OCI-LY7 (cell line): Measurements from ENCODE around the gene ANGPTL8. TPM values are rescaled to one million over a fixed set of nuclear protein-coding genes. Genes with fewer than 3 reads are reported as not detected.

ENCODE experiments used
- BruUV-seq: library from RNA; stranded (reverse); fragments of 400-500 nt; replicated peaks from 2 replicates; lab custom pipeline; 2021; lab: Mats Ljungman, UMichigan
- CTCF ChIA-PET: fragments of 300-600 bp; sonication (Branson Sonifier 250); formaldehyde crosslinking; loops from one replicate; lab custom pipeline; 2022; ENCODE audit warnings: antibody characterized with exemption; ENCODE audit not compliant: unreplicated experiment; lab: Charles Lee
- POLR2A ChIA-PET: fragments of 300-600 bp; sonication (Branson Sonifier 250); formaldehyde crosslinking; loops from one replicate; lab custom pipeline; 2022; ENCODE audit warnings: antibody characterized with exemption; lab: Charles Lee
- DNase-seq: peaks from one replicate; pipeline ENCODE4 v3.0.0-alpha.2; 2015; ENCODE audit warnings: low spot score
- H2AFZ ChIP-seq: fragments of 200-600 bp; sonication (generic), shearing (Covaris generic); 2 replicates; pipeline ENCODE4 v1.6.1; 2014; ENCODE audit warnings: mild to moderate bottlenecking, antibody characterized with exemption, low read length, moderate library complexity
- H3K27ac ChIP-seq: fragments of 200-600 bp; sonication (generic); 2 replicates; pipeline ENCODE4 v1.5.1; 2014; ENCODE audit warnings: mixed run types, low read depth, mild to moderate bottlenecking, moderate library complexity, low read length, inconsistent platforms; ENCODE audit not compliant: poor library complexity, severe bottlenecking
- H3K36me3 ChIP-seq: fragments of 200-600 bp; sonication (generic); 2 replicates; pipeline ENCODE4 v1.6.1; 2014; ENCODE audit warnings: mild to moderate bottlenecking, antibody characterized with exemption, low read length, moderate library complexity, mixed read lengths; ENCODE audit not compliant: insufficient read depth
- H3K4me1 ChIP-seq: fragments of 200-600 bp; sonication (generic); 2 replicates; pipeline ENCODE4 v1.5.1; 2014; ENCODE audit warnings: mild to moderate bottlenecking, low read length; ENCODE audit not compliant: insufficient read depth, poor library complexity, severe bottlenecking
- H3K4me2 ChIP-seq: fragments of 200-600 bp; sonication (generic); 2 replicates; pipeline ENCODE4 v1.6.1; 2014; ENCODE audit warnings: mild to moderate bottlenecking, low read length
- H3K4me3 ChIP-seq: fragments of 200-600 bp; sonication (generic); 2 replicates; pipeline ENCODE4 v1.5.1; 2014; ENCODE audit warnings: mild to moderate bottlenecking, low read depth, low read length; ENCODE audit not compliant: poor library complexity, severe bottlenecking
- H3K79me2 ChIP-seq: fragments of 200-600 bp; sonication (generic); 2 replicates; pipeline ENCODE4 v1.6.1; 2016; ENCODE audit warnings: low read depth, mild to moderate bottlenecking, low read length, moderate library complexity, mixed read lengths; ENCODE audit not compliant: insufficient read depth
- H3K9me2 ChIP-seq: fragments of 200-600 bp; sonication (generic); 2 replicates; pipeline ENCODE4 v1.6.1; 2016; ENCODE audit warnings: mild to moderate bottlenecking, low read length, mixed read lengths; ENCODE audit not compliant: insufficient read depth
- H3K9me3 ChIP-seq: fragments of 200-600 bp; sonication (generic); 2 replicates; pipeline ENCODE4 v1.6.1; 2014; ENCODE audit warnings: mild to moderate bottlenecking, mixed run types, low read length, mixed read lengths
- H4K20me1 ChIP-seq: fragments of 200-600 bp; sonication (generic); 2 replicates; pipeline ENCODE4 v1.6.1; 2014; ENCODE audit warnings: mild to moderate bottlenecking, antibody characterized with exemption, low read length, moderate library complexity, mixed read lengths; ENCODE audit not compliant: insufficient read depth
- EZH2phosphoT487 ChIP-seq: fragments of 200-600 bp; sonication (generic); IDR thresholded peaks from 2 replicates; pipeline ENCODE4 v1.6.1; 2018; ENCODE audit warnings: low read depth, borderline replicate concordance, mild to moderate bottlenecking, mixed run types, antibody characterized with exemption, low read length, moderate library complexity, mixed read lengths
- intact Hi-C: fragments of 100-400 bp; cut with micrococcal nuclease; formaldehyde crosslinking; loops from one replicate; pipeline ENCODE4 v1.10.0; 2022; ENCODE audit not compliant: unreplicated experiment
- total RNA-seq, 2 experiments: library from RNA; depleted of rRNA in 1 of 2; stranded (reverse); fragments of >200 nt in 1 of 2; shearing (Covaris generic) in 1 of 2; gene quantifications; 2 replicates each; pipeline ENCODE4 v1.2.3, GENCODE V29; 2014 to 2022
- TF ChIP-seq, protein P1 (sequence below): fragments of 200-600 bp; sonication (generic); conservative IDR thresholded peaks from 2 replicates; pipeline ENCODE4 v1.5.1; 2014; ENCODE audit warnings: mild to moderate bottlenecking, antibody characterized with exemption, low read length, moderate library complexity, mixed read lengths

The ANGPTL8 gene
- total RNA-seq, 2 experiments from 2014 or later = not detected

DNA sequence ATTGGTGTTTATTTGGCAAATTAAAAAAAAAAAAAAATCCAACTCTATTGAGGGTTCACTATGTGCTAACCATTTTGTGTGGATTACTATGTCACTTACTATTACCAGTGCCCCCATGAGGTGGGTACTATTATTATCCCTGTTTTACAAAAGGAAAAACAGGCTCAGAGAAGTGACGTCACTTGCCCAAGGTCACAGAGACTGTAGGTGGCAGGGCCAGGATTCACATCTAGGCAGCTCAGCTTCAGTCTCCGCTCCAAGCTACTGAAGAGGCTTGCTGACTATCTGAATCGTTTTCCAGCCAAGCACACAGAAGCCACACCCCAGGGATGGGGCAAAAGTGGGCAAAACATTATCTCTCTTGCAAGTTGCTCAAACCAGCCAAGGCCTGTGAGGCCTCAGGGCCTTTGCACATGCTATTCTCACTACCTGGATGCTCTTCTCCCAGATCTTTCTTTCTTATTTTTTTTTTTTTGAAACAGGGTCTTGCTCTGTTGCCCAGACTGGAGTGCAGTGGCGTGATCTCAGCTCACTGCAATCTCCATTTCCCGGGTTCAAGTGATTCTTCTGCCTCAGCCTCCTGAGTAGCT lies 4.8 kb upstream of the ANGPTL8 start:
- BruUV-seq = no TSS peak
- peaks cover 12% of the 10 kb centered on the region for H3K36me3 ChIP-seq
- H3K4me1 ChIP-seq = peaks cover 6% of the 10 kb centered on the region
- ChIA-PET POLR2A (no interaction called here), CTCF (no interaction called here)
- intact Hi-C loops = no loop called here
- TF ChIP-seq, protein P1, sequence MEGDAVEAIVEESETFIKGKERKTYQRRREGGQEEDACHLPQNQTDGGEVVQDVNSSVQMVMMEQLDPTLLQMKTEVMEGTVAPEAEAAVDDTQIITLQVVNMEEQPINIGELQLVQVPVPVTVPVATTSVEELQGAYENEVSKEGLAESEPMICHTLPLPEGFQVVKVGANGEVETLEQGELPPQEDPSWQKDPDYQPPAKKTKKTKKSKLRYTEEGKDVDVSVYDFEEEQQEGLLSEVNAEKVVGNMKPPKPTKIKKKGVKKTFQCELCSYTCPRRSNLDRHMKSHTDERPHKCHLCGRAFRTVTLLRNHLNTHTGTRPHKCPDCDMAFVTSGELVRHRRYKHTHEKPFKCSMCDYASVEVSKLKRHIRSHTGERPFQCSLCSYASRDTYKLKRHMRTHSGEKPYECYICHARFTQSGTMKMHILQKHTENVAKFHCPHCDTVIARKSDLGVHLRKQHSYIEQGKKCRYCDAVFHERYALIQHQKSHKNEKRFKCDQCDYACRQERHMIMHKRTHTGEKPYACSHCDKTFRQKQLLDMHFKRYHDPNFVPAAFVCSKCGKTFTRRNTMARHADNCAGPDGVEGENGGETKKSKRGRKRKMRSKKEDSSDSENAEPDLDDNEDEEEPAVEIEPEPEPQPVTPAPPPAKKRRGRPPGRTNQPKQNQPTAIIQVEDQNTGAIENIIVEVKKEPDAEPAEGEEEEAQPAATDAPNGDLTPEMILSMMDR = no peak
- TF ChIP-seq EZH2phosphoT487 = no peak
- H3K9me3 ChIP-seq = no peaks in the 10 kb centered on the region
- H3K4me2 ChIP-seq = no peak overlapping the region
- H3K79me2 ChIP-seq = no peaks in the 10 kb centered on the region
- H2AFZ ChIP-seq = no peak overlapping the region
- peak; percentile 26 for DNase-seq
- no peak overlapping the region for H3K4me3 ChIP-seq
- no peak overlapping the region for H3K27ac ChIP-seq
- no peaks in the 10 kb centered on the region for H3K9me2 ChIP-seq
- H4K20me1 ChIP-seq = no peaks in the 10 kb centered on the region

DNA sequence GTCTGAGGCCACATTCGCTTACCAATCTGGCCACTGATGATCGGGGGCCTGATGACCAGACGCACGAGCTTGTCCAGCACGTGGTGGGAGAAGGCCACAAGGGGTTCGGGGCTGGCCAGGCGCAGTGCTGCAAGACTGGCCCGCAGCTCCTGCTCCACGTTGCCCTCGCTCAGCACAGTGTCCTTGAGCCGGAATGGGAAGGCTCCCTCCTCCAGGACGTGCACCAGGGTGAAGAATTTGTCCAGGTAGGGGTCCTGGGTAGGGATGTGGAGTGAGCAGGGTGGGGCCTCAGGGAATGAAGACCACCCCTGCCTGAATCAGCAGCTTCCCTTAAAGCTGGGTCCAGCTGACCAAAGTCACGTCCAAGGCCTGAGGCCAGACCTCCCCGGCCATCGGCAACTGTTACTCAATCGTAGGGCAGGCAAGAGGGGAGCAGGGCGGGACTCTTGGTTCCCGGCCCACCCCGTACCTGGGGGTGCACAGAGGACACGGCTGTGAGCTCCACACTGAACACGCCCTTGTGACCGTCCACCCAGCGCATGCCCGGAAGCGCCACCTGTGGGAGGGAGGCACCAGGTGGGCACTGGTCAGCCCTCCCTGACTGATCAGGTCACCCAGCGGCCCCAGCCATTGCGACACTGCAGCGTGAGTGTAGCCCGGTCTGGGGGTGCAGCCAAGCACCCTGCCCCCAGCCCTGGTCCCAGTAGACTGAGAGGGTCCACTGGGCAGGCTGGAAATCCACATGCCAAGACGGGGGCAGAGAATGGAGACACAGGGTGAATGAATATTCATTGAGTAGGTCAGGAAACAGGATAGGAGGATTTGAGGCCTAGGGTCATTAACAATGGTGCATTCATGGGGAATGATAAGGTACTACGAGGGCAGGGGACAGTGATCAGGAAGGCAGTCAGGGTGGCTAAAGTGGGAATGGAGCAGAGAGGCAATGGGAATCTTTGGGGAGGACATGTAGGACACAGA lies 2.8 kb upstream of the ANGPTL8 start:
- H3K36me3 ChIP-seq = peaks cover 12% of the 10 kb centered on the region
- no peaks in the 10 kb centered on the region for H3K79me2 ChIP-seq
- no peak overlapping the region for H2AFZ ChIP-seq
- ChIA-PET CTCF (no interaction called here), POLR2A (no interaction called here)
- TF ChIP-seq, protein P1 = no peak
- TF ChIP-seq EZH2phosphoT487 = no peak
- H3K4me1 ChIP-seq = peaks cover 5% of the 10 kb centered on the region
- intact Hi-C loops = no loop called here
- H3K9me2 ChIP-seq = no peaks in the 10 kb centered on the region
- H4K20me1 ChIP-seq = no peaks in the 10 kb centered on the region
- H3K4me3 ChIP-seq = no peak overlapping the region
- no TSS peak for BruUV-seq
- no peaks in the 10 kb centered on the region for H3K9me3 ChIP-seq
- H3K27ac ChIP-seq = no peak overlapping the region
- no peak overlapping the region for H3K4me2 ChIP-seq
- no peak for DNase-seq
